MCF 10A (cell line): ENCODE results near the gene GRK6. TPM values are rescaled to one million over a fixed set of nuclear protein-coding genes. Genes with fewer than 3 reads are reported as not detected.

Source experiments
- BruUV-seq: library from RNA; stranded (reverse); fragments of 400-500 nt; replicated peaks from 2 replicates; lab custom pipeline; 2021; lab: Mats Ljungman, UMichigan
- CTCF ChIA-PET: fragments of 300-600 bp; sonication (Branson Sonifier 250); formaldehyde crosslinking; extraction: SDS; loops from one replicate; lab custom pipeline; 2021; ENCODE audit warnings: antibody characterized with exemption, inconsistent platforms; lab: Yijun Ruan, JAX
- POLR2A ChIA-PET: fragments of 300-600, 350-650 bp; sonication (Branson Sonifier 250); formaldehyde crosslinking; extraction: SDS; loops from one replicate; lab custom pipeline; 2020; ENCODE audit warnings: antibody characterized with exemption, inconsistent platforms; lab: Yijun Ruan, JAX
- DNase-seq: peaks from one replicate; pipeline ENCODE4 v3.0.0-alpha.2; 2018; ENCODE audit not compliant: unreplicated experiment
- H3K27ac Mint-ChIP-seq: one replicate; pipeline ENCODE4 v1.8.0; 2022; ENCODE audit warnings: mild to moderate bottlenecking, low read depth, mixed read lengths; ENCODE audit not compliant: unreplicated experiment
- H3K27me3 Mint-ChIP-seq: one replicate; pipeline ENCODE4 v1.8.0; 2022; ENCODE audit warnings: mixed read lengths; ENCODE audit not compliant: insufficient read depth, unreplicated experiment
- H3K36me3 Mint-ChIP-seq: one replicate; pipeline ENCODE4 v1.8.0; 2022; ENCODE audit warnings: mild to moderate bottlenecking, moderate library complexity, mixed read lengths; ENCODE audit not compliant: insufficient read depth, unreplicated experiment
- H3K4me1 Mint-ChIP-seq: one replicate; pipeline ENCODE4 v1.8.0; 2022; ENCODE audit warnings: mixed read lengths; ENCODE audit not compliant: insufficient read depth, unreplicated experiment
- H3K4me3 Mint-ChIP-seq: one replicate; pipeline ENCODE4 v1.8.0; 2022; ENCODE audit warnings: mild to moderate bottlenecking, moderate library complexity, mixed read lengths; ENCODE audit not compliant: unreplicated experiment
- H3K9me3 Mint-ChIP-seq: one replicate; pipeline ENCODE4 v1.8.0; 2022; ENCODE audit warnings: mixed read lengths; ENCODE audit not compliant: unreplicated experiment
- intact Hi-C: fragments of 100-400 bp; cut with micrococcal nuclease; formaldehyde crosslinking; loops from 2 replicates; pipeline ENCODE4 v1.14.1; 2022
- total RNA-seq: library from RNA; stranded (reverse); gene quantifications from 2 replicates; pipeline ENCODE4 v1.2.3, GENCODE V29; 2022
- TF ChIP-seq, protein P1 (sequence below): fragments of 200-600 bp; IDR thresholded peaks from one replicate; pipeline ENCODE4 v1.8.0; 2022; ENCODE audit warnings: antibody characterized with exemption, mild to moderate bottlenecking; ENCODE audit not compliant: unreplicated experiment

Gene GRK6
- total RNA-seq, 1 experiment from 2014 or later = 52.0 TPM

DNA sequence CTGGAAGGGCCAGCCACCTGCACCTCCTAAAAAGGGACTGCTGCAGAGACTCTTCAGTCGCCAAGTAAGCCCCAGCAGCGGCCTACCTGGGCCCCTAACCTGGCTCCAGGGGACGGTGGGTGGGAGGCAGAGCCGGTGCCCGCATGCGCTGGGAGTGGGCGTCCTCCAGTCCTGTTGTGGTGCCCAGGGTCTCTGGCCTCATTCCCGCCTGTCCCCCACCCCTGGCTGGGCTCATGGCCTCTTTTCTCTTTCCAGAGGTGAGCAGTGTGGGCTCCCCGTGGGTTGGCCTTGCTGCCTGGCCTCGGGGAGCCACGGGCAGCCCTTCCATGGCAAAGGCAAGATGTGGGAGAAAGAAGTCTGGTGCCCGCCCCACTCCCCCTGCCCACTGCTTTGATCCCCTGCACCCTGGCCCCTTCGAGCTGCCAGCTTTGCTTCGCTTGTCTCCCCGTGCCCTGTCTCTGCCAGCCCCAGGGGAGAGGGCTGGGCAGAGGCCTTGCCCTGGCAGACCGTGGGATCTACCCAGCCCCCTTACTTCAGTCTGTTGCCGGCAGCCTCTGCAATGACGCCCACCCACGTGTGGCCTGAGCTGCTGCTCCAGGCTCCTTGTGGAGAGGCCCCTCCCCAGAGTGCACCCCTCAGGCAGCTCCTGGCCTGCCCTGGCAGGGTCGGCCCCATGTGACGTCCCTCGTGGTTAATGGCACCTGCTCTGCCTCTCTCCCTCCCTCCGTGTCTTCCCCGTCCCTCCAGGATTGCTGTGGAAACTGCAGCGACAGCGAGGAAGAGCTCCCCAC lies 14.7 kb downstream of the GRK6 start:
- no TSS peak for BruUV-seq
- Mint-ChIP-seq H3K4me3 (no peak overlapping the region), H3K4me1 (peaks cover 17% of the 10 kb centered on the region), H3K36me3 (peaks cover 69% of the 10 kb centered on the region), H3K27ac (no peak overlapping the region), H3K27me3 (no peaks in the 10 kb centered on the region), H3K9me3 (no peaks in the 10 kb centered on the region)
- ChIA-PET CTCF (interaction anchor here (0.7 to 3.8 kb wide), 8 partner anchors 14 to 58 kb away, joined by 3 to 27 read pairs (median 4); no protein-coding TSS in a partner anchor), POLR2A (interaction anchor here (1.0 to 17.7 kb wide), 6 partner anchors 12 to 122 kb away, joined by 3 to 217 read pairs (median 4); partner anchors contain the start of genes GRK6 and LMAN2)
- intact Hi-C loops = no loop called here
- DNase-seq = no peak
- TF ChIP-seq, protein P1, sequence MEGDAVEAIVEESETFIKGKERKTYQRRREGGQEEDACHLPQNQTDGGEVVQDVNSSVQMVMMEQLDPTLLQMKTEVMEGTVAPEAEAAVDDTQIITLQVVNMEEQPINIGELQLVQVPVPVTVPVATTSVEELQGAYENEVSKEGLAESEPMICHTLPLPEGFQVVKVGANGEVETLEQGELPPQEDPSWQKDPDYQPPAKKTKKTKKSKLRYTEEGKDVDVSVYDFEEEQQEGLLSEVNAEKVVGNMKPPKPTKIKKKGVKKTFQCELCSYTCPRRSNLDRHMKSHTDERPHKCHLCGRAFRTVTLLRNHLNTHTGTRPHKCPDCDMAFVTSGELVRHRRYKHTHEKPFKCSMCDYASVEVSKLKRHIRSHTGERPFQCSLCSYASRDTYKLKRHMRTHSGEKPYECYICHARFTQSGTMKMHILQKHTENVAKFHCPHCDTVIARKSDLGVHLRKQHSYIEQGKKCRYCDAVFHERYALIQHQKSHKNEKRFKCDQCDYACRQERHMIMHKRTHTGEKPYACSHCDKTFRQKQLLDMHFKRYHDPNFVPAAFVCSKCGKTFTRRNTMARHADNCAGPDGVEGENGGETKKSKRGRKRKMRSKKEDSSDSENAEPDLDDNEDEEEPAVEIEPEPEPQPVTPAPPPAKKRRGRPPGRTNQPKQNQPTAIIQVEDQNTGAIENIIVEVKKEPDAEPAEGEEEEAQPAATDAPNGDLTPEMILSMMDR = no peak

DNA sequence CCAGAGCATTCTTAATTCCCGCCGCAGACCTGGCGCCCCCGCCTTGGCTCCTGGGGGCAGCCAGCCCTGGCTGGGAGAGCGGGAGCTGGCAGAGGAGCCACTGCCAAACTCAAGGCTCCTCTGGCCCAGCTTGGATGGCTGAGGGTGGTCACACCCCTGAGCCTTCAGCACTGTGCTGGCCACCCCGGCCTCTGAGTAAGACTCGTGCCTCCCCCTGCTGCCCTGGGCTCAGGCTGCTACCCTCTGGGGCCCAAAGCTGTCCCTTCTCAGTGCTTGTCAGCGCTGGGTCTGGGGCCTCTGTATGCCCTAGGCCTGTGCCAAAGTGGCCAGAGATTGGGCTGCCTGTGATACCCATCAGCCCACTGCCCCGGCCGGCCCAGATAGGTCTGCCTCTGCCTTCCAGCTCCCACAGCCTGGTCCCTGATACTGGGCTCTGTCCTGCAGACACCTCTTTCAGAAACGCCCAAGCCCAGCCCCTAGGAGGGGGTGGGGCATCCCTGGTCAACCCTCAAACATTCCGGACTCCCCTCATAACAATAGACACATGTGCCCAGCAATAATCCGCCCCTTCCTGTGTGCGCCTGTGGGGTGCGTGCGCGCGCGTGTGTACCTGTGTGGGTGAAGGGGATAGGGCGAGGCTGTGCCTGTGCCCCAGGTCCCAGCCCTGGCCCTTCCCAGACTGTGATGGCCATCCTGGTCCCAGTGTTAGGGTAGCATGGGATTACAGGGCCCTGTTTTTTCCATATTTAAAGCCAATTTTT lies 15.8 kb downstream of the GRK6 start:
- H3K9me3 Mint-ChIP-seq = no peaks in the 10 kb centered on the region
- peaks cover 63% of the 10 kb centered on the region for H3K36me3 Mint-ChIP-seq
- no peak overlapping the region for H3K27ac Mint-ChIP-seq
- H3K27me3 Mint-ChIP-seq = no peaks in the 10 kb centered on the region
- intact Hi-C loops = no loop called here
- no peak for DNase-seq
- ChIA-PET POLR2A (interaction anchor here (1.0 to 17.7 kb wide), 3 partner anchors 13 to 38 kb away, joined by 3 to 217 read pairs (median 3); partner anchors contain the start of gene GRK6), CTCF (interaction anchor here (0.6 to 5.2 kb wide), 7 partner anchors 8 to 59 kb away, joined by 3 to 54 read pairs (median 4); no protein-coding TSS in a partner anchor)
- no peak overlapping the region for H3K4me3 Mint-ChIP-seq
- TF ChIP-seq, protein P1 = no peak
- H3K4me1 Mint-ChIP-seq = peaks cover 12% of the 10 kb centered on the region
- BruUV-seq = no TSS peak

DNA sequence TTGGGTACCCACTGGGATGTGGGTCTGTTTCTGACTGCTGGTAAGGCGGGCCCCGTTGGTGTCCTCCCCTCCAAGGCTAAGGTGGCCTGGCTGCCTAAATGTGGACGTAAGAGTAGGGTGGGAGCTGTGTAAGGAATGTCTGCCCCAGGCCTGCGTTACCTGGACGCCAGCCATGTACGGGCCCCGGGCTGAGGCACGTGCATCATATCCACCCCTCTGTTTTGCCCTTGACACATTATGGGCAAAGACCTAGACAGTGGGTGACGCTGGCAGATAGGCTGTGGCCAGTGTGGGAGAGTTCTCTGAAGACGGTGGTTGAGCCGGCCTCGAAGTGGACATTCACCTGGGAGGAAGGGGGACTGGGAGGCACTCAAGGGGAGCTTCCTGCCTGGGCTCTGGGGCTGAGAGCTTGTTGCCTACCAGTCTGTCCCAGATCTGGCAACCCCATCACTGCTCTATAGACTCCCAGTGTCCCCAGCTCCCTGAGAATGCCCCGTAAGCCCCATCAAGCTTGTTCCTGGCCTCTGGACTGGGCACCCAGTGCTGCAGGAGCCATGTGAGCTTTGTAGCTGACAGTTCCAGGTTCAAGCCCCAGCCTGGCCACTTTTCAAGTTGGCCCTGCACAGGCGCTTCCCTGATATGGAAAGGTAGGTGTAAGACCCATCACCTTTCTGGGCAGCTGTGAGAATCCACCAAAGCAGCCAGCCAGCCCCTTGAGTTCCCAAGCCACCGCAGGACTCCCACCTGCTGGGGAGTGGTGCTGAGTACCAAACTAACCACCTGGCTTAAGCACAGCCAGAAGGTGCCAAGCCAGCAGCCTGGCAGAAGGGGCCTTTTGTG lies 16.9 kb downstream of the GRK6 start:
- H3K9me3 Mint-ChIP-seq = no peaks in the 10 kb centered on the region
- H3K4me3 Mint-ChIP-seq = no peak overlapping the region
- peaks cover 16% of the 10 kb centered on the region for H3K4me1 Mint-ChIP-seq
- peaks cover 56% of the 10 kb centered on the region for H3K36me3 Mint-ChIP-seq
- TF ChIP-seq, protein P1 = no peak
- ChIA-PET POLR2A (interaction anchor here (5.6 to 17.7 kb wide), 2 partner anchors 12 to 15 kb away, joined by 44 to 217 read pairs; partner anchors contain the start of gene GRK6), CTCF (interaction anchor here (0.5 to 5.2 kb wide), 7 partner anchors 12 to 333 kb away, joined by 3 to 54 read pairs (median 23); partner anchors contain the start of gene GRK6)
- no TSS peak for BruUV-seq
- no peak overlapping the region for H3K27ac Mint-ChIP-seq
- no peak for DNase-seq
- no peaks in the 10 kb centered on the region for H3K27me3 Mint-ChIP-seq
- intact Hi-C loops = no loop called here
